GM23338 (cell line): ENCODE data around the gene TNRC18. TPM values are rescaled to one million over a fixed set of nuclear protein-coding genes. Genes with fewer than 3 reads are reported as not detected.

ENCODE experiments used
- ATAC-seq: fragments of 200-7000 bp; cut with Tn5 transposase; 3 replicates; pipeline ENCODE4 v1.9.1; 2020
- DNase-seq: peaks from one replicate; pipeline ENCODE4 v3.0.0-alpha.2; 2015; ENCODE audit warnings: low spot score
- H2AFZ ChIP-seq: fragments of 200-600 bp; sonication (generic); 2 replicates; pipeline ENCODE4 v1.8.0; 2016; ENCODE audit warnings: antibody characterized with exemption, mild to moderate bottlenecking, moderate library complexity
- H3F3A ChIP-seq: fragments of 200-600 bp; sonication (generic); replicated peaks from 2 replicates; pipeline ENCODE4 v1.8.0; 2017; ENCODE audit warnings: antibody characterized with exemption, mixed run types, low read depth
- H3K27ac ChIP-seq: fragments of 200-600 bp; sonication (generic); 2 replicates; pipeline ENCODE4 v1.6.1; 2016; ENCODE audit warnings: low read depth
- H3K27me3 ChIP-seq: fragments of 200-600 bp; sonication (generic); 2 replicates; pipeline ENCODE4 v1.8.0; 2016; ENCODE audit warnings: mild to moderate bottlenecking, mixed run types, moderate library complexity; ENCODE audit not compliant: insufficient read depth
- H3K36me3 ChIP-seq: fragments of 200-600 bp; sonication (generic); 2 replicates; pipeline ENCODE4 v1.8.0; 2016; ENCODE audit warnings: mild to moderate bottlenecking; ENCODE audit not compliant: insufficient read depth
- H3K4me1 ChIP-seq: fragments of 200-600 bp; sonication (generic); 2 replicates; pipeline ENCODE4 v1.8.0; 2016; ENCODE audit warnings: mild to moderate bottlenecking, moderate library complexity; ENCODE audit not compliant: insufficient read depth
- H3K4me2 ChIP-seq: fragments of 200-600 bp; sonication (generic); 2 replicates; pipeline ENCODE4 v1.7.1; 2017; ENCODE audit warnings: mixed run types
- H3K4me3 ChIP-seq: fragments of 200-600 bp; sonication (generic); 2 replicates; pipeline ENCODE4 v1.6.1; 2016; ENCODE audit warnings: mixed run types
- H3K79me2 ChIP-seq: fragments of 200-600 bp; sonication (generic); replicated peaks from 2 replicates; pipeline ENCODE4 v1.8.0; 2017; ENCODE audit warnings: mild to moderate bottlenecking; ENCODE audit not compliant: insufficient read depth
- H3K9me2 ChIP-seq: fragments of 200-600 bp; sonication (generic); 2 replicates; pipeline ENCODE4 v1.8.0; 2017; ENCODE audit not compliant: insufficient read depth
- H4K20me1 ChIP-seq: fragments of 200-600 bp; sonication (generic); replicated peaks from 2 replicates; pipeline ENCODE4 v1.8.0; 2017; ENCODE audit warnings: mild to moderate bottlenecking; ENCODE audit not compliant: insufficient read depth
- H3K27ac Mint-ChIP-seq: 2 replicates; pipeline ENCODE4 v1.8.0; 2020; ENCODE audit warnings: inconsistent platforms, mild to moderate bottlenecking, moderate library complexity, mixed read lengths
- H3K27me3 Mint-ChIP-seq: 3 replicates; pipeline ENCODE4 v1.8.0; 2022; ENCODE audit warnings: low read depth, mild to moderate bottlenecking, moderate library complexity, mixed read lengths, inconsistent platforms; ENCODE audit not compliant: insufficient read depth, poor library complexity
- H3K36me3 Mint-ChIP-seq: 3 replicates; pipeline ENCODE4 v1.8.0; 2021; ENCODE audit warnings: low read depth, mild to moderate bottlenecking, inconsistent platforms, moderate library complexity, mixed read lengths
- H3K4me1 Mint-ChIP-seq: 3 replicates; pipeline ENCODE4 v1.8.0; 2020; ENCODE audit warnings: mild to moderate bottlenecking, inconsistent platforms, mixed read lengths
- H3K4me3 Mint-ChIP-seq: 3 replicates; pipeline ENCODE4 v1.8.0; 2021; ENCODE audit warnings: moderate library complexity, mild to moderate bottlenecking, inconsistent platforms, mixed read lengths
- H3K9me3 Mint-ChIP-seq: 3 replicates; pipeline ENCODE4 v1.8.0; 2020; ENCODE audit warnings: moderate library complexity, mild to moderate bottlenecking, inconsistent platforms, mixed read lengths
- CREB1 ChIP-seq: fragments of 250-450 bp; sonication (Bioruptor Pico); IDR thresholded peaks from 2 replicates; pipeline ENCODE4 v1.5.0; 2020; ENCODE audit warnings: low read depth, mild to moderate bottlenecking, moderate library complexity
- EZH2 ChIP-seq: fragments of 200-600 bp; sonication (generic); IDR thresholded peaks from one replicate; pipeline ENCODE4 v1.8.0; 2017; ENCODE audit warnings: antibody characterized with exemption, mild to moderate bottlenecking, low read depth; ENCODE audit not compliant: unreplicated experiment
- EZH2phosphoT487 ChIP-seq: fragments of 200-600 bp; sonication (generic); IDR thresholded peaks from one replicate; pipeline ENCODE4 v1.8.1; 2018; ENCODE audit warnings: antibody characterized with exemption; ENCODE audit not compliant: unreplicated experiment
- JUNB ChIP-seq: IDR thresholded peaks from one replicate; pipeline ENCODE4 v1.6.1; 2016; ENCODE audit warnings: antibody characterized with exemption; ENCODE audit not compliant: unreplicated experiment
- NANOG ChIP-seq: IDR thresholded peaks from 2 replicates; pipeline ENCODE4 v1.6.1; 2016; ENCODE audit warnings: antibody characterized with exemption, borderline replicate concordance
- POLR2AphosphoS5 ChIP-seq: IDR thresholded peaks from 2 replicates; pipeline ENCODE4 v1.6.1; 2016; ENCODE audit warnings: antibody characterized with exemption, low read depth
- STAT1 ChIP-seq: IDR thresholded peaks from one replicate; pipeline ENCODE4 v1.6.1; 2016; ENCODE audit warnings: antibody characterized with exemption; ENCODE audit not compliant: unreplicated experiment
- ZNF114 ChIP-seq: fragments of 250-450 bp; sonication (Bioruptor Pico); IDR thresholded peaks from 2 replicates; pipeline ENCODE4 v1.5.0; 2020; ENCODE audit warnings: mild to moderate bottlenecking, moderate library complexity
- ZNF331 ChIP-seq: fragments of 250-450 bp; sonication (Bioruptor Pico); IDR thresholded peaks from 2 replicates; pipeline ENCODE4 v1.5.0; 2020; ENCODE audit warnings: low read depth, mild to moderate bottlenecking, moderate library complexity
- polyA plus RNA-seq: library from polyadenylated mRNA; unstranded; fragments of >200 nt; fragmentation: Nextera tagmentation; extraction: Ambion mirVana; gene quantifications from 2 replicates; pipeline ENCODE4 v1.2.1, GENCODE V29; 2016
- total RNA-seq: library from RNA; depleted of rRNA; stranded (reverse); fragments of >200 nt; shearing (Covaris generic); gene quantifications from 2 replicates; pipeline ENCODE4 v1.2.3, GENCODE V29; 2014
- TF ChIP-seq, protein P1 (sequence below): IDR thresholded peaks from one replicate; pipeline ENCODE4 v1.6.1; 2018; ENCODE audit warnings: antibody characterized with exemption; ENCODE audit not compliant: unreplicated experiment
- TF ChIP-seq, protein P2 (sequence below): IDR thresholded peaks from 2 replicates; pipeline ENCODE4 v1.6.1; 2016; ENCODE audit warnings: antibody characterized with exemption
- TF ChIP-seq, protein P3 (sequence below), 2 experiments: fragments of 200-600 bp in 1 of 2; sonication (generic) in 1 of 2; conservative IDR thresholded peaks; 2 replicates each; pipeline versions ENCODE4 v1.5.1 to v1.6.1; 2016 to 2017; ENCODE audit warnings: antibody characterized with exemption in 2 of 2, low read depth in 2 of 2, mild to moderate bottlenecking in 2 of 2, moderate library complexity in 1 of 2
- TF ChIP-seq, protein P4 (sequence below): fragments of 250-450 bp; sonication (Bioruptor Pico); IDR thresholded peaks from 2 replicates; pipeline ENCODE4 v1.5.0; 2020; ENCODE audit warnings: mild to moderate bottlenecking, moderate library complexity

TNRC18 gene
- total and polyA plus RNA-seq, 2 experiments from 2014 or later: 2.1 to 17.5 TPM

DNA sequence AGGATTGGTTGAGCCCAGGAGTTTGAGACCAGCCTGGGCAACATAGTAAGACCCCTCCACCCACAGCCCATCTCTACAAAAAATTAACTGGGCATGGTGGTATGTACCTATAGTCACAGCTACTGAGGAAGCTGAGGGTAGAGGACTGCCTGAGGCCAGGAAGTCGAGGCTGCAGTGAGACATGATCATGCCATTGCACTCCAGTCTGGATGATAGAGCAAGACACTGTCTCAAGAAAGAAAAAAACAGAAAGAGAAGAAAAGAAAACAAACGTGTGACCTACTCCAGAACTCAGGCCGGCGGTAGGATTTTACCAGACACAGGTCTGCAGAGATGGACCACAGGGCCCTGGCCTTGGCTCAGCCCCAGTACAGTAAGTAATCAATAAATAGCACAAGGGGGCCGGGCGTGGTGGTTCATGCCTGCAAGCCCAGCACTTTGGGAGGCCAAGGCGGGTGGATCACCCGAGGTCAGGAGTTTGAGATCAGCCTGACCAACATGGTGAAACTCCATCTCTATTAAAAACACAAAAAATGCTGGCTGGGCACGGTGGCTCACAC lies 35.4 kb upstream of the TNRC18 start:
- H3K27me3 ChIP-seq: no peaks in the 10 kb centered on the region
- H3K79me2 ChIP-seq: no peaks in the 10 kb centered on the region
- Mint-ChIP-seq H3K4me1 (no peaks in the 10 kb centered on the region), H3K9me3 (no peaks in the 10 kb centered on the region), H3K4me3 (no peak overlapping the region), H3K36me3 (peaks cover 3% of the 10 kb centered on the region; the same call in 1 of the 3 replicates), H3K27ac (no peak overlapping the region), H3K27me3 (peaks cover 19% of the 10 kb centered on the region)
- no peaks in the 10 kb centered on the region; the same call in 1 of the 2 replicates for H4K20me1 ChIP-seq
- H3K4me3 ChIP-seq: no peak overlapping the region
- no peaks in the 10 kb centered on the region for H3K36me3 ChIP-seq
- no peak overlapping the region for H2AFZ ChIP-seq
- H3K27ac ChIP-seq: no peak overlapping the region
- H3K9me2 ChIP-seq: no peaks in the 10 kb centered on the region
- H3K4me2 ChIP-seq: no peak overlapping the region
- DNase-seq (no peak), ATAC-seq (no peak)
- H3K4me1 ChIP-seq: no peaks in the 10 kb centered on the region
- TF ChIP-seq, protein P1, sequence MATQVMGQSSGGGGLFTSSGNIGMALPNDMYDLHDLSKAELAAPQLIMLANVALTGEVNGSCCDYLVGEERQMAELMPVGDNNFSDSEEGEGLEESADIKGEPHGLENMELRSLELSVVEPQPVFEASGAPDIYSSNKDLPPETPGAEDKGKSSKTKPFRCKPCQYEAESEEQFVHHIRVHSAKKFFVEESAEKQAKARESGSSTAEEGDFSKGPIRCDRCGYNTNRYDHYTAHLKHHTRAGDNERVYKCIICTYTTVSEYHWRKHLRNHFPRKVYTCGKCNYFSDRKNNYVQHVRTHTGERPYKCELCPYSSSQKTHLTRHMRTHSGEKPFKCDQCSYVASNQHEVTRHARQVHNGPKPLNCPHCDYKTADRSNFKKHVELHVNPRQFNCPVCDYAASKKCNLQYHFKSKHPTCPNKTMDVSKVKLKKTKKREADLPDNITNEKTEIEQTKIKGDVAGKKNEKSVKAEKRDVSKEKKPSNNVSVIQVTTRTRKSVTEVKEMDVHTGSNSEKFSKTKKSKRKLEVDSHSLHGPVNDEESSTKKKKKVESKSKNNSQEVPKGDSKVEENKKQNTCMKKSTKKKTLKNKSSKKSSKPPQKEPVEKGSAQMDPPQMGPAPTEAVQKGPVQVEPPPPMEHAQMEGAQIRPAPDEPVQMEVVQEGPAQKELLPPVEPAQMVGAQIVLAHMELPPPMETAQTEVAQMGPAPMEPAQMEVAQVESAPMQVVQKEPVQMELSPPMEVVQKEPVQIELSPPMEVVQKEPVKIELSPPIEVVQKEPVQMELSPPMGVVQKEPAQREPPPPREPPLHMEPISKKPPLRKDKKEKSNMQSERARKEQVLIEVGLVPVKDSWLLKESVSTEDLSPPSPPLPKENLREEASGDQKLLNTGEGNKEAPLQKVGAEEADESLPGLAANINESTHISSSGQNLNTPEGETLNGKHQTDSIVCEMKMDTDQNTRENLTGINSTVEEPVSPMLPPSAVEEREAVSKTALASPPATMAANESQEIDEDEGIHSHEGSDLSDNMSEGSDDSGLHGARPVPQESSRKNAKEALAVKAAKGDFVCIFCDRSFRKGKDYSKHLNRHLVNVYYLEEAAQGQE: no peak
- no peak for TF ChIP-seq EZH2phosphoT487
- no peak for TF ChIP-seq CREB1 (CRISPR knock-in tag)
- TF ChIP-seq ZNF114 (CRISPR knock-in tag): no peak
- TF ChIP-seq, protein P2, sequence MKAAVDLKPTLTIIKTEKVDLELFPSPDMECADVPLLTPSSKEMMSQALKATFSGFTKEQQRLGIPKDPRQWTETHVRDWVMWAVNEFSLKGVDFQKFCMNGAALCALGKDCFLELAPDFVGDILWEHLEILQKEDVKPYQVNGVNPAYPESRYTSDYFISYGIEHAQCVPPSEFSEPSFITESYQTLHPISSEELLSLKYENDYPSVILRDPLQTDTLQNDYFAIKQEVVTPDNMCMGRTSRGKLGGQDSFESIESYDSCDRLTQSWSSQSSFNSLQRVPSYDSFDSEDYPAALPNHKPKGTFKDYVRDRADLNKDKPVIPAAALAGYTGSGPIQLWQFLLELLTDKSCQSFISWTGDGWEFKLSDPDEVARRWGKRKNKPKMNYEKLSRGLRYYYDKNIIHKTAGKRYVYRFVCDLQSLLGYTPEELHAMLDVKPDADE: no peak
- TF ChIP-seq EZH2: no peak
- no peak for TF ChIP-seq NANOG
- TF ChIP-seq, protein P3, sequence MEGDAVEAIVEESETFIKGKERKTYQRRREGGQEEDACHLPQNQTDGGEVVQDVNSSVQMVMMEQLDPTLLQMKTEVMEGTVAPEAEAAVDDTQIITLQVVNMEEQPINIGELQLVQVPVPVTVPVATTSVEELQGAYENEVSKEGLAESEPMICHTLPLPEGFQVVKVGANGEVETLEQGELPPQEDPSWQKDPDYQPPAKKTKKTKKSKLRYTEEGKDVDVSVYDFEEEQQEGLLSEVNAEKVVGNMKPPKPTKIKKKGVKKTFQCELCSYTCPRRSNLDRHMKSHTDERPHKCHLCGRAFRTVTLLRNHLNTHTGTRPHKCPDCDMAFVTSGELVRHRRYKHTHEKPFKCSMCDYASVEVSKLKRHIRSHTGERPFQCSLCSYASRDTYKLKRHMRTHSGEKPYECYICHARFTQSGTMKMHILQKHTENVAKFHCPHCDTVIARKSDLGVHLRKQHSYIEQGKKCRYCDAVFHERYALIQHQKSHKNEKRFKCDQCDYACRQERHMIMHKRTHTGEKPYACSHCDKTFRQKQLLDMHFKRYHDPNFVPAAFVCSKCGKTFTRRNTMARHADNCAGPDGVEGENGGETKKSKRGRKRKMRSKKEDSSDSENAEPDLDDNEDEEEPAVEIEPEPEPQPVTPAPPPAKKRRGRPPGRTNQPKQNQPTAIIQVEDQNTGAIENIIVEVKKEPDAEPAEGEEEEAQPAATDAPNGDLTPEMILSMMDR (conservative IDR thresholded peaks at IDR 0.05; ENCODE audit: low read depth in 2 of 2): no peak
- no peak for TF ChIP-seq ZNF331 (CRISPR knock-in tag)
- no peak for TF ChIP-seq STAT1
- no peak for TF ChIP-seq JUNB
- TF ChIP-seq POLR2AphosphoS5: no peak
- TF ChIP-seq, protein P4, sequence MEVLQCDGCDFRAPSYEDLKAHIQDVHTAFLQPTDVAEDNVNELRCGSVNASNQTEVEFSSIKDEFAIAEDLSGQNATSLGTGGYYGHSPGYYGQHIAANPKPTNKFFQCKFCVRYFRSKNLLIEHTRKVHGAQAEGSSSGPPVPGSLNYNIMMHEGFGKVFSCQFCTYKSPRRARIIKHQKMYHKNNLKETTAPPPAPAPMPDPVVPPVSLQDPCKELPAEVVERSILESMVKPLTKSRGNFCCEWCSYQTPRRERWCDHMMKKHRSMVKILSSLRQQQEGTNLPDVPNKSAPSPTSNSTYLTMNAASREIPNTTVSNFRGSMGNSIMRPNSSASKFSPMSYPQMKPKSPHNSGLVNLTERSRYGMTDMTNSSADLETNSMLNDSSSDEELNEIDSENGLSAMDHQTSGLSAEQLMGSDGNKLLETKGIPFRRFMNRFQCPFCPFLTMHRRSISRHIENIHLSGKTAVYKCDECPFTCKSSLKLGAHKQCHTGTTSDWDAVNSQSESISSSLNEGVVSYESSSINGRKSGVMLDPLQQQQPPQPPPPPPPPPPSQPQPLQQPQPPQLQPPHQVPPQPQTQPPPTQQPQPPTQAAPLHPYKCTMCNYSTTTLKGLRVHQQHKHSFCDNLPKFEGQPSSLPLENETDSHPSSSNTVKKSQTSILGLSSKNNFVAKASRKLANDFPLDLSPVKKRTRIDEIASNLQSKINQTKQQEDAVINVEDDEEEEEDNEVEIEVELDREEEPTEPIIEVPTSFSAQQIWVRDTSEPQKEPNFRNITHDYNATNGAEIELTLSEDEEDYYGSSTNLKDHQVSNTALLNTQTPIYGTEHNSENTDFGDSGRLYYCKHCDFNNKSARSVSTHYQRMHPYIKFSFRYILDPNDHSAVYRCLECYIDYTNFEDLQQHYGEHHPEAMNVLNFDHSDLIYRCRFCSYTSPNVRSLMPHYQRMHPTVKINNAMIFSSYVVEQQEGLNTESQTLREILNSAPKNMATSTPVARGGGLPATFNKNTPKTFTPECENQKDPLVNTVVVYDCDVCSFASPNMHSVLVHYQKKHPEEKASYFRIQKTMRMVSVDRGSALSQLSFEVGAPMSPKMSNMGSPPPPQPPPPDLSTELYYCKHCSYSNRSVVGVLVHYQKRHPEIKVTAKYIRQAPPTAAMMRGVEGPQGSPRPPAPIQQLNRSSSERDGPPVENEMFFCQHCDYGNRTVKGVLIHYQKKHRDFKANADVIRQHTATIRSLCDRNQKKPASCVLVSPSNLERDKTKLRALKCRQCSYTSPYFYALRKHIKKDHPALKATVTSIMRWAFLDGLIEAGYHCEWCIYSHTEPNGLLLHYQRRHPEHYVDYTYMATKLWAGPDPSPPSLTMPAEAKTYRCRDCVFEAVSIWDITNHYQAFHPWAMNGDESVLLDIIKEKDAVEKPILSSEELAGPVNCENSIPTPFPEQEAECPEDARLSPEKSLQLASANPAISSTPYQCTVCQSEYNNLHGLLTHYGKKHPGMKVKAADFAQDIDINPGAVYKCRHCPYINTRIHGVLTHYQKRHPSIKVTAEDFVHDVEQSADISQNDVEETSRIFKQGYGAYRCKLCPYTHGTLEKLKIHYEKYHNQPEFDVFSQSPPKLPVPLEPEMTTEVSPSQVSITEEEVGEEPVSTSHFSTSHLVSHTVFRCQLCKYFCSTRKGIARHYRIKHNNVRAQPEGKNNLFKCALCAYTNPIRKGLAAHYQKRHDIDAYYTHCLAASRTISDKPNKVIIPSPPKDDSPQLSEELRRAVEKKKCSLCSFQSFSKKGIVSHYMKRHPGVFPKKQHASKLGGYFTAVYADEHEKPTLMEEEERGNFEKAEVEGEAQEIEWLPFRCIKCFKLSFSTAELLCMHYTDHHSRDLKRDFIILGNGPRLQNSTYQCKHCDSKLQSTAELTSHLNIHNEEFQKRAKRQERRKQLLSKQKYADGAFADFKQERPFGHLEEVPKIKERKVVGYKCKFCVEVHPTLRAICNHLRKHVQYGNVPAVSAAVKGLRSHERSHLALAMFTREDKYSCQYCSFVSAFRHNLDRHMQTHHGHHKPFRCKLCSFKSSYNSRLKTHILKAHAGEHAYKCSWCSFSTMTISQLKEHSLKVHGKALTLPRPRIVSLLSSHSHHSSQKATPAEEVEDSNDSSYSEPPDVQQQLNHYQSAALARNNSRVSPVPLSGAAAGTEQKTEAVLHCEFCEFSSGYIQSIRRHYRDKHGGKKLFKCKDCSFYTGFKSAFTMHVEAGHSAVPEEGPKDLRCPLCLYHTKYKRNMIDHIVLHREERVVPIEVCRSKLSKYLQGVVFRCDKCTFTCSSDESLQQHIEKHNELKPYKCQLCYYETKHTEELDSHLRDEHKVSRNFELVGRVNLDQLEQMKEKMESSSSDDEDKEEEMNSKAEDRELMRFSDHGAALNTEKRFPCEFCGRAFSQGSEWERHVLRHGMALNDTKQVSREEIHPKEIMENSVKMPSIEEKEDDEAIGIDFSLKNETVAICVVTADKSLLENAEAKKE: no peak
- 0 out of 2 replicates have a peak, but pooled peaks cover 3% of the 10 kb centered on the region for H3F3A ChIP-seq
